Measurements from ENCODE around the gene ZNF662. TPM values are rescaled to one million over a fixed set of nuclear protein-coding genes. Genes with fewer than 3 reads are reported as not detected.

ZNF662 gene
- 1 to 10 TPM; 1.7 to 2.7 TPM for total RNA-seq

- Histone ChIP-seq H3K27me3 (no peaks in the 10 kb centered on the region), H3K27ac (peak within 1 kb of the TSS; percentile 46 to 55), H3K4me3 (peak within 1 kb of the TSS; percentile 64 to 65), H3K9me3 (peaks cover 0 to 5% of the 10 kb centered on the region in 2 donors), H3K36me3 (peaks cover 17% of the 10 kb centered on the region), H3K4me1 (peaks cover 0 to 20% of the 10 kb centered on the region in 2 donors)
- no peak for TF ChIP-seq CTCF (IDR thresholded peaks at IDR 0.05)
- no peak for DNase-seq (ENCODE audit: low spot score)
These were observed at the start of gene ZNF662 for GRCh38 chr3:42906070-42906847. TSS of gene ZNF662 (plus strand) at chr3:42906142. CDS start at chr3:42908115, 1,973 bp downstream.

- no peak for DNase-seq (ENCODE audit: low spot score)
- no peaks in the 10 kb centered on the region for H3K4me1 ChIP-seq
- no peaks in the 10 kb centered on the region for H3K9me3 ChIP-seq
- no peaks in the 10 kb centered on the region for H3K27me3 ChIP-seq
- no peaks in the 10 kb centered on the region for H3K36me3 ChIP-seq
- TF ChIP-seq CTCF (IDR thresholded peaks at IDR 0.05): no peak
- H3K4me3 ChIP-seq: no peak overlapping the region
- no peak overlapping the region for H3K27ac ChIP-seq
These were observed 49.4 kb upstream of the ZNF662 start for GRCh38 chr3:42856544-42856943.

GRCh38 chr3:42864321-42864950, 41.5 kb upstream of the ZNF662 start:
- H3K9me3 ChIP-seq: no peaks in the 10 kb centered on the region
- H3K27ac ChIP-seq: no peak overlapping the region
- no peaks in the 10 kb centered on the region for H3K4me1 ChIP-seq
- H3K36me3 ChIP-seq: no peaks in the 10 kb centered on the region
- no peak for DNase-seq (ENCODE audit: low spot score)
- H3K4me3 ChIP-seq: no peak overlapping the region
- TF ChIP-seq CTCF (IDR thresholded peaks at IDR 0.05): no peak
- H3K27me3 ChIP-seq: no peaks in the 10 kb centered on the region

GRCh38 chr3:42865256-42865655, 40.7 kb upstream of the ZNF662 start:
- TF ChIP-seq CTCF (IDR thresholded peaks at IDR 0.05): no peak
- Histone ChIP-seq H3K36me3 (no peaks in the 10 kb centered on the region), H3K27ac (no peak overlapping the region), H3K4me3 (no peak overlapping the region), H3K27me3 (no peaks in the 10 kb centered on the region), H3K9me3 (no peaks in the 10 kb centered on the region), H3K4me1 (no peaks in the 10 kb centered on the region)
- DNase-seq (ENCODE audit: low spot score): no peak

GRCh38 chr3:42867138-42867537, 38.8 kb upstream of the ZNF662 start:
- H3K4me1 ChIP-seq: peaks cover 0 to 11% of the 10 kb centered on the region in 2 donors
- no peak overlapping the region for H3K27ac ChIP-seq
- no peaks in the 10 kb centered on the region for H3K36me3 ChIP-seq
- H3K27me3 ChIP-seq: no peaks in the 10 kb centered on the region
- DNase-seq (ENCODE audit: low spot score): no peak
- no peak for TF ChIP-seq CTCF (IDR thresholded peaks at IDR 0.05)
- H3K4me3 ChIP-seq: no peak overlapping the region
- H3K9me3 ChIP-seq: no peaks in the 10 kb centered on the region

All from right atrium auricular region (tissue), 2 donors.